HG03354 (cell line): ENCODE measurements around the gene RFX6.
"Not testable (repeated sequence)": the region's sequence is repeated elsewhere in the genome, so short reads cannot be mapped to it uniquely, and the experiment has no call there.

Experiments
- ATAC-seq: cut with Tn5 transposase; IDR thresholded peaks from one replicate; pipeline ENCODE4 v1.9.1; 2021; ENCODE audit warnings: mild to moderate bottlenecking; ENCODE audit not compliant: unreplicated experiment, poor library complexity, severe bottlenecking

RFX6 gene

GRCh38 chr6:116876635-116877611 is at the start of gene RFX6:
Gene RFX6 (plus strand): TSS chr6:116877242. CDS start chr6:116877276, 34 bp downstream.
- peak; percentile 51 for ATAC-seq

GRCh38 chr6:116827561-116828240 is 49.3 kb upstream of the RFX6 start:
- ATAC-seq: no peak

GRCh38 chr6:116828983-116829382 is 48.1 kb upstream of the RFX6 start, which contains the start of gene GPRC6A:
Gene GPRC6A (minus strand): TSS chr6:116829083. CDS start chr6:116829013, 70 bp downstream.
- ATAC-seq: no peak

- not testable (repeated sequence) for ATAC-seq
Observed at GRCh38 chr6:116834526-116834925, 42.5 kb upstream of the RFX6 start.

GRCh38 chr6:116836606-116837342 is 40.3 kb upstream of the RFX6 start:
- ATAC-seq: no peak

- no peak for ATAC-seq
Observed at GRCh38 chr6:116840091-116840490, 37.0 kb upstream of the RFX6 start.

- no peak for ATAC-seq
Observed at GRCh38 chr6:116842459-116842858, 34.6 kb upstream of the RFX6 start.

GRCh38 chr6:116847227-116847626 is 29.8 kb upstream of the RFX6 start:
- ATAC-seq: peak; percentile 69

GRCh38 chr6:116858060-116858459 is 19.0 kb upstream of the RFX6 start:
- ATAC-seq: no peak

- no peak for ATAC-seq
Observed at GRCh38 chr6:116859264-116859663, 17.8 kb upstream of the RFX6 start.

- peak; percentile 71 for ATAC-seq
Observed at GRCh38 chr6:116866281-116866871, 10.7 kb upstream of the RFX6 start.

GRCh38 chr6:116872771-116873170 is 4.3 kb upstream of the RFX6 start:
- ATAC-seq: no peak

- no peak for ATAC-seq
Observed at GRCh38 chr6:116876107-116876506, 935 bp upstream of the RFX6 start.

GRCh38 chr6:116877743-116878142 is 701 bp downstream of the RFX6 start:
- no peak for ATAC-seq

- no peak for ATAC-seq
Observed at GRCh38 chr6:116881236-116881635, 4.2 kb downstream of the RFX6 start.

GRCh38 chr6:116883005-116883404 is 6.0 kb downstream of the RFX6 start:
- no peak for ATAC-seq

- ATAC-seq: no peak
Observed at GRCh38 chr6:116884530-116884929, 7.5 kb downstream of the RFX6 start.

- ATAC-seq: no peak
Observed at GRCh38 chr6:116887168-116887567, 10.1 kb downstream of the RFX6 start.

- ATAC-seq: no peak
Observed at GRCh38 chr6:116887894-116888293, 10.9 kb downstream of the RFX6 start.
